Measurements from ENCODE around the gene PNPLA3.

DNA sequence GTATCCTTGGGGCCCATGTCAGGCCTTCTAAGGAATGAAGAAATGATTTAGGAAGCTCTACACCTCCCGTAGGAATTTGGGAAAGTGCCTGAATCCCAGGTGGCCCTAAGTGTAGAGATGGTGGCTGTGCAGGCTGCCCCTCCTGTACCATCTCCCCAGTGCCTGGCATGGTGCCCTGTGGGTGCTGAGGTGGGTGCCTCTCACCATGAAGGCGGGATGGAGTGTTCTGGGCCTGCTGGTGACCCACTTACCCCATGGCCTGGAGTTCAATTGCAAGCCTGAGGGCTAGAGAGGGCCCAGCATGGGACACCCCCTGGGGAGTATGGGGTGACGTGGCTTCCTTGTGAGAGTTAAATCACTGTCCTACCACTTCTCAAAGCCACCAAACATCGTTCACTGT lies 51.4 kb downstream of the PNPLA3 start:
- TF ChIP-seq, protein P1, sequence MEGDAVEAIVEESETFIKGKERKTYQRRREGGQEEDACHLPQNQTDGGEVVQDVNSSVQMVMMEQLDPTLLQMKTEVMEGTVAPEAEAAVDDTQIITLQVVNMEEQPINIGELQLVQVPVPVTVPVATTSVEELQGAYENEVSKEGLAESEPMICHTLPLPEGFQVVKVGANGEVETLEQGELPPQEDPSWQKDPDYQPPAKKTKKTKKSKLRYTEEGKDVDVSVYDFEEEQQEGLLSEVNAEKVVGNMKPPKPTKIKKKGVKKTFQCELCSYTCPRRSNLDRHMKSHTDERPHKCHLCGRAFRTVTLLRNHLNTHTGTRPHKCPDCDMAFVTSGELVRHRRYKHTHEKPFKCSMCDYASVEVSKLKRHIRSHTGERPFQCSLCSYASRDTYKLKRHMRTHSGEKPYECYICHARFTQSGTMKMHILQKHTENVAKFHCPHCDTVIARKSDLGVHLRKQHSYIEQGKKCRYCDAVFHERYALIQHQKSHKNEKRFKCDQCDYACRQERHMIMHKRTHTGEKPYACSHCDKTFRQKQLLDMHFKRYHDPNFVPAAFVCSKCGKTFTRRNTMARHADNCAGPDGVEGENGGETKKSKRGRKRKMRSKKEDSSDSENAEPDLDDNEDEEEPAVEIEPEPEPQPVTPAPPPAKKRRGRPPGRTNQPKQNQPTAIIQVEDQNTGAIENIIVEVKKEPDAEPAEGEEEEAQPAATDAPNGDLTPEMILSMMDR (IDR thresholded peaks at IDR 0.05; ENCODE audit: low read depth, low read length) = no peak
- no peak for TF ChIP-seq POLR2A (IDR thresholded peaks at IDR 0.05; ENCODE audit: extremely low read depth, insufficient read length)
- TF ChIP-seq, protein P2, sequence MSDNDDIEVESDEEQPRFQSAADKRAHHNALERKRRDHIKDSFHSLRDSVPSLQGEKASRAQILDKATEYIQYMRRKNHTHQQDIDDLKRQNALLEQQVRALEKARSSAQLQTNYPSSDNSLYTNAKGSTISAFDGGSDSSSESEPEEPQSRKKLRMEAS (IDR thresholded peaks at IDR 0.05; ENCODE audit: low read depth, low read length) = no peak
- TF ChIP-seq MYC (IDR thresholded peaks at IDR 0.05; ENCODE audit: low read depth, low read length) = no peak
